GM23248 (cell line): ENCODE measurements around the gene ALDH4A1. TPM values are rescaled to one million over a fixed set of nuclear protein-coding genes. Genes with fewer than 3 reads are reported as not detected.

Experiments
- DNase-seq: peaks from one replicate; pipeline ENCODE4 v3.0.0-alpha.2; 2015
- H2AFZ ChIP-seq: fragments of 200-600 bp; sonication (generic); 2 replicates; pipeline ENCODE4 v1.6.1; 2016; ENCODE audit warnings: antibody characterized with exemption
- H3F3A ChIP-seq: fragments of 200-600 bp; sonication (generic); 2 replicates; pipeline ENCODE4 v1.6.1; 2016; ENCODE audit warnings: mild to moderate bottlenecking, antibody characterized with exemption, mixed run types; ENCODE audit not compliant: insufficient read depth
- H3K27ac ChIP-seq: fragments of 200-600 bp; sonication (generic); 2 replicates; pipeline ENCODE4 v1.5.1; 2016; ENCODE audit warnings: mild to moderate bottlenecking
- H3K27me3 ChIP-seq: fragments of 200-600 bp; sonication (generic); replicated peaks from 2 replicates; pipeline ENCODE4 v1.6.1; 2016; ENCODE audit warnings: mild to moderate bottlenecking; ENCODE audit not compliant: insufficient read depth
- H3K36me3 ChIP-seq: fragments of 200-600 bp; sonication (generic); 2 replicates; pipeline ENCODE4 v1.6.1; 2016; ENCODE audit warnings: low read depth, mild to moderate bottlenecking
- H3K4me1 ChIP-seq: fragments of 200-600 bp; sonication (generic); 2 replicates; pipeline ENCODE4 v1.6.1; 2016; ENCODE audit warnings: mild to moderate bottlenecking; ENCODE audit not compliant: insufficient read depth
- H3K4me2 ChIP-seq: fragments of 200-600 bp; sonication (generic); one replicate; pipeline ENCODE4 v1.6.1; 2016; ENCODE audit warnings: mild to moderate bottlenecking; ENCODE audit not compliant: unreplicated experiment
- H3K4me3 ChIP-seq: fragments of 200-600 bp; sonication (generic); 2 replicates; pipeline ENCODE4 v1.5.1; 2016; ENCODE audit warnings: mild to moderate bottlenecking
- H3K79me2 ChIP-seq: fragments of 200-600 bp; sonication (generic); 2 replicates; pipeline ENCODE4 v1.6.1; 2016; ENCODE audit warnings: mild to moderate bottlenecking; ENCODE audit not compliant: insufficient read depth
- H3K9ac ChIP-seq: fragments of 200-600 bp; sonication (generic); 2 replicates; pipeline ENCODE4 v1.6.1; 2016; ENCODE audit warnings: mild to moderate bottlenecking
- H3K9me2 ChIP-seq: fragments of 200-600 bp; sonication (generic); 2 replicates; pipeline ENCODE4 v1.6.1; 2016; ENCODE audit warnings: mixed run types, mild to moderate bottlenecking, moderate library complexity; ENCODE audit not compliant: insufficient read depth
- H3K9me3 ChIP-seq: fragments of 200-600 bp; sonication (generic); one replicate; pipeline ENCODE4 v1.6.1; 2017; ENCODE audit warnings: low read depth
- H4K20me1 ChIP-seq: fragments of 200-600 bp; sonication (generic); 2 replicates; pipeline ENCODE4 v1.6.0; 2016; ENCODE audit not compliant: insufficient read depth
- EZH2 ChIP-seq: fragments of 200-600 bp; sonication (generic); IDR thresholded peaks from 2 replicates; pipeline ENCODE4 v1.6.1; 2018; ENCODE audit warnings: antibody characterized with exemption, mild to moderate bottlenecking; ENCODE audit not compliant: insufficient read depth, poor library complexity, severe bottlenecking
- EZH2phosphoT487 ChIP-seq: fragments of 200-600 bp; sonication (generic); IDR thresholded peaks from 2 replicates; pipeline ENCODE4 v1.6.1; 2018; ENCODE audit warnings: antibody characterized with exemption, moderate library complexity, mild to moderate bottlenecking, low read depth; ENCODE audit not compliant: insufficient read depth
- WGBS, 2 experiments: methylation state at CpG; one replicate each; pipeline ENCODE4 v1.1.6; 2015 to 2017; ENCODE audit warnings: low lambda C conversion rate in 2 of 2, low coverage in 1 of 2; ENCODE audit errors: missing lambda C conversion rate in 2 of 2; 5-methylcytosine and 5-hydroxymethylcytosine counted together
- in situ Hi-C: fragments of 300-500 bp; cut with MboI; formaldehyde crosslinking; loops from 2 replicates; pipeline ENCODE4 v1.15.0; 2020
- polyA plus RNA-seq: library from polyadenylated mRNA; unstranded; fragments of >200 nt; fragmentation: Nextera tagmentation; extraction: Ambion mirVana; gene quantifications from 2 replicates; pipeline ENCODE4 v1.2.1, GENCODE V29; 2016
- total RNA-seq: library from RNA; depleted of rRNA; stranded (reverse); fragments of >200 nt; shearing (Covaris generic); gene quantifications from 2 replicates; pipeline ENCODE4 v1.2.3, GENCODE V29; 2014

The ALDH4A1 gene
- total and polyA plus RNA-seq, 2 experiments from 2014 or later = 10.9 to 13.3 TPM

GRCh38 chr1:18928406-18928805, 26.1 kb upstream of the ALDH4A1 start:
- in situ Hi-C loops = no loop called here
- no peaks in the 10 kb centered on the region for H3K9me3 ChIP-seq
- H3K4me1 ChIP-seq = peaks cover 50% of the 10 kb centered on the region
- no peak overlapping the region for H3K4me3 ChIP-seq
- H3K4me2 ChIP-seq = no peak overlapping the region
- no peaks in the 10 kb centered on the region for H4K20me1 ChIP-seq
- no peak for TF ChIP-seq EZH2phosphoT487
- TF ChIP-seq EZH2 = no peak
- H3K36me3 ChIP-seq = no peaks in the 10 kb centered on the region
- H3K27me3 ChIP-seq = no peaks in the 10 kb centered on the region
- H2AFZ ChIP-seq = no peak overlapping the region
- DNase-seq = no peak
- H3F3A ChIP-seq = peaks cover 7% of the 10 kb centered on the region
- no peak overlapping the region for H3K27ac ChIP-seq
- H3K79me2 ChIP-seq = peaks cover 87% of the 10 kb centered on the region
- H3K9me2 ChIP-seq = no peaks in the 10 kb centered on the region
- 75% methylated on average over 8 of the region's 8 CpGs for WGBS, 2 experiments
- no peak overlapping the region for H3K9ac ChIP-seq

GRCh38 chr1:18927654-18928272, 25.4 kb upstream of the ALDH4A1 start:
- peaks cover 87% of the 10 kb centered on the region for H3K79me2 ChIP-seq
- H3K9me3 ChIP-seq = no peaks in the 10 kb centered on the region
- no peak for DNase-seq
- peak overlapping the region; percentile 45 for H3K4me2 ChIP-seq
- no peaks in the 10 kb centered on the region for H4K20me1 ChIP-seq
- in situ Hi-C loops = no loop called here
- H3K36me3 ChIP-seq = no peaks in the 10 kb centered on the region
- H3K27ac ChIP-seq = peak overlapping the region; percentile 86
- H3K27me3 ChIP-seq = no peaks in the 10 kb centered on the region
- no peak for TF ChIP-seq EZH2phosphoT487
- TF ChIP-seq EZH2 = no peak
- peak overlapping the region; percentile 76 for H3K9ac ChIP-seq
- no peak overlapping the region for H3K4me3 ChIP-seq
- H3K9me2 ChIP-seq = no peaks in the 10 kb centered on the region
- peaks cover 56% of the 10 kb centered on the region for H3K4me1 ChIP-seq
- 58 to 69% methylated on average over 10 to 12 of the region's 12 CpGs for WGBS, 2 experiments
- no peak overlapping the region for H2AFZ ChIP-seq
- H3F3A ChIP-seq = peaks cover 9% of the 10 kb centered on the region

DNA sequence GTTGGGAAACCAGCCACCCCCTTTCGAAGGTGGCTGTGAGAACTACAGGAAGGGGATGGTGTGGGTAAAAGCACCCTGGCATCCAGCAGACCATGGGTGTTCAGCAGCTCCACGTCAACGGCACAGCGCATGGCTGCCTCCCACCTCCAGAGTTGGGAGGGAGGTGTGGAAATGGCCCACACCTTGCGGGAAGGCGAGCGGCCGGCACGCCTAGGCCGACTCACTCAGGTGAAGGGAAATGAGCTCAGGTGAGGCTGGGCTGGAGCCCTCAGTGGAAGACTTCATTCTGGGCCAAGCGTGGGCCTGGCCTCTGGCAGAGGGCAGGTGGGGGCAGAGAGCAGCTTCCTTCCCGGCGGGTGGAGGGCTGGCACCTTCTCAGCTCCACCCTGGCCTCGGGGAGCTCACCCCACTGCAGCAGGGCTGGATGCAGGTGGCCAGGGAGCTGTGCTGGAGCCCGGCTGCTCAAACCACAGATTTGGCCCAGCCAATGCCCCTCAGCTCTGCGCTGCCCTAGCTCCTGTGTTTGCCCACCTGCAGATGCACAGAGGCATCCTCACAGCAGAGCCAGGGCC, 24.8 kb upstream of the ALDH4A1 start:
- peak overlapping the region; percentile 86 for H3K27ac ChIP-seq
- DNase-seq = no peak
- peak overlapping the region; percentile 76 for H3K9ac ChIP-seq
- H3F3A ChIP-seq = peaks cover 9% of the 10 kb centered on the region
- peak overlapping the region; percentile 38; the same call in 1 of the 2 replicates for H3K4me3 ChIP-seq
- peaks cover 62% of the 10 kb centered on the region for H3K4me1 ChIP-seq
- peak overlapping the region; percentile 63 for H3K4me2 ChIP-seq
- in situ Hi-C loops = no loop called here
- H2AFZ ChIP-seq = peak overlapping the region; percentile 60; the same call in 1 of the 2 replicates
- no peaks in the 10 kb centered on the region for H3K9me3 ChIP-seq
- no peaks in the 10 kb centered on the region for H3K27me3 ChIP-seq
- TF ChIP-seq EZH2 = no peak
- no peak for TF ChIP-seq EZH2phosphoT487
- peaks cover 86% of the 10 kb centered on the region for H3K79me2 ChIP-seq
- 75 to 86% methylated on average over 16 of the region's 16 CpGs for WGBS, 2 experiments
- no peaks in the 10 kb centered on the region for H3K9me2 ChIP-seq
- H3K36me3 ChIP-seq = no peaks in the 10 kb centered on the region
- no peaks in the 10 kb centered on the region for H4K20me1 ChIP-seq

GRCh38 chr1:18926315-18927081, 24.1 kb upstream of the ALDH4A1 start:
- Histone ChIP-seq H3K27ac (peak overlapping the region; percentile 86), H3K79me2 (peaks cover 86% of the 10 kb centered on the region), H3K9me3 (no peaks in the 10 kb centered on the region), H3K4me2 (peak overlapping the region; percentile 63), H3F3A (peaks cover 16% of the 10 kb centered on the region), H3K9ac (peak overlapping the region; percentile 76), H3K27me3 (no peaks in the 10 kb centered on the region), H3K4me3 (peak overlapping the region; percentile 38; the same call in 1 of the 2 replicates), H3K9me2 (no peaks in the 10 kb centered on the region), H3K4me1 (peaks cover 69% of the 10 kb centered on the region), H4K20me1 (no peaks in the 10 kb centered on the region), H2AFZ (peak overlapping the region; percentile 60), H3K36me3 (no peaks in the 10 kb centered on the region)
- in situ Hi-C loops = no loop called here
- WGBS, 2 experiments = 1 to 3% methylated on average over 8 to 13 of the region's 13 CpGs
- no peak for TF ChIP-seq EZH2phosphoT487
- no peak for TF ChIP-seq EZH2
- peak; percentile 98 for DNase-seq
